Measurements from ENCODE around the gene CIC.

Gene CIC

DNA sequence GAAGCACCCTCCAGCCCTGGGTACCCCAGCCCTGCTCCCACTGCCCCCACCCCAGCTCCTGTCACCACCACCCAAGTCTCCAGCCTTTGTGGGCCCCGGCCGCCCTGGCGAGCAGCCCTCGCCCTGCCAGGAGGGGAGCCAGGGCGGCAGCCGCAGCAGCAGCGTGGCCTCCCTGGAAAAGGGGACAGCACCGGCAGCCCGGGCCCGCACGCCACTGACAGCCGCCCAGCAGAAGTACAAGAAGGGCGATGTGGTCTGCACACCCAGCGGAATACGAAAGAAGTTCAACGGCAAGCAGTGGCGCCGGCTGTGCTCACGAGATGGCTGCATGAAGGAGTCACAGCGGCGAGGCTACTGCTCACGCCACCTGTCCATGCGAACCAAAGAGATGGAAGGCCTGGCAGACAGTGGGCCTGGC lies 3.9 kb downstream of the CIC start:
- Histone ChIP-seq H3K9me3 (ENCODE audit: insufficient read depth, low read length) (no peaks in the 10 kb centered on the region), H3K4me3 (ENCODE audit: low read length) (no peak overlapping the region), H2AFZ (ENCODE audit: low read depth, low read length) (no peak overlapping the region), H4K20me1 (ENCODE audit: insufficient read depth, low read length) (no peaks in the 10 kb centered on the region), H3K9ac (ENCODE audit: low read length) (no peak overlapping the region), H3K27ac (ENCODE audit: low read length) (no peak overlapping the region), H3K36me3 (replicated peaks; ENCODE audit: low read depth, low read length) (peaks cover 17% of the 10 kb centered on the region), H3K4me2 (ENCODE audit: low read length) (no peak overlapping the region), H3K27me3 (ENCODE audit: low read depth, low read length) (no peaks in the 10 kb centered on the region), H3K79me2 (ENCODE audit: low read length) (peaks cover 27% of the 10 kb centered on the region), H3K4me1 (ENCODE audit: low read length) (peaks cover 28% of the 10 kb centered on the region)
- TF ChIP-seq, protein P1, sequence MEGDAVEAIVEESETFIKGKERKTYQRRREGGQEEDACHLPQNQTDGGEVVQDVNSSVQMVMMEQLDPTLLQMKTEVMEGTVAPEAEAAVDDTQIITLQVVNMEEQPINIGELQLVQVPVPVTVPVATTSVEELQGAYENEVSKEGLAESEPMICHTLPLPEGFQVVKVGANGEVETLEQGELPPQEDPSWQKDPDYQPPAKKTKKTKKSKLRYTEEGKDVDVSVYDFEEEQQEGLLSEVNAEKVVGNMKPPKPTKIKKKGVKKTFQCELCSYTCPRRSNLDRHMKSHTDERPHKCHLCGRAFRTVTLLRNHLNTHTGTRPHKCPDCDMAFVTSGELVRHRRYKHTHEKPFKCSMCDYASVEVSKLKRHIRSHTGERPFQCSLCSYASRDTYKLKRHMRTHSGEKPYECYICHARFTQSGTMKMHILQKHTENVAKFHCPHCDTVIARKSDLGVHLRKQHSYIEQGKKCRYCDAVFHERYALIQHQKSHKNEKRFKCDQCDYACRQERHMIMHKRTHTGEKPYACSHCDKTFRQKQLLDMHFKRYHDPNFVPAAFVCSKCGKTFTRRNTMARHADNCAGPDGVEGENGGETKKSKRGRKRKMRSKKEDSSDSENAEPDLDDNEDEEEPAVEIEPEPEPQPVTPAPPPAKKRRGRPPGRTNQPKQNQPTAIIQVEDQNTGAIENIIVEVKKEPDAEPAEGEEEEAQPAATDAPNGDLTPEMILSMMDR (IDR thresholded peaks at IDR 0.05; ENCODE audit: low read depth, low read length) = no peak
- no peak for TF ChIP-seq EZH2phosphoT487 (IDR thresholded peaks at IDR 0.05; ENCODE audit: low read depth)

DNA sequence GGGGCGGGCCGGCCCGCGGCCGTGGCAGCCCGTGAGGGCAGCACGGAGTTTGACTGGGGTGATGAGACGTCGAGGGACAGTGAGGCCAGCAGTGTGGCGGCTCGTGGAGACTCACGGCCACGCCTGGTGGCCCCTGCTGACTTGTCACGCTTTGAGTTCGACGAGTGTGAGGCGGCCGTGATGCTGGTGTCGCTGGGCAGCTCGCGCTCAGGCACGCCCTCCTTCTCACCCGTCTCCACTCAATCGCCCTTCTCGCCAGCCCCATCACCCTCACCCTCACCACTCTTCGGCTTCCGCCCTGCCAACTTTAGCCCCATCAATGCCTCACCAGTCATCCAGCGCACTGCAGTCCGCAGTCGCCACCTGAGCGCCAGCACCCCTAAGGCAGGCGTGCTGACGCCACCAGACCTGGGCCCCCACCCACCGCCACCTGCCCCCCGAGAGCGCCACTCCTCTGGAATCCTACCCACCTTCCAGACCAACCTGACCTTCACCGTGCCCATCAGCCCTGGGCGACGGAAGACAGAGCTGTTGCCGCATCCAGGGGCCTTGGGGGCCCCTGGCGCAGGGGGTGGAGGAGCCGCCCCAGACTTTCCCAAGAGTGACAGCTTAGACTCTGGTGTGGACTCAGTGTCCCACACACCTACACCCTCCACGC lies 4.5 kb downstream of the CIC start:
- H3K4me2 ChIP-seq (ENCODE audit: low read length) = no peak overlapping the region
- peaks cover 28% of the 10 kb centered on the region for H3K4me1 ChIP-seq (ENCODE audit: low read length)
- no peak overlapping the region for H3K4me3 ChIP-seq (ENCODE audit: low read length)
- H4K20me1 ChIP-seq (ENCODE audit: insufficient read depth, low read length) = no peaks in the 10 kb centered on the region
- H3K9me3 ChIP-seq (ENCODE audit: insufficient read depth, low read length) = no peaks in the 10 kb centered on the region
- peaks cover 17% of the 10 kb centered on the region for H3K36me3 ChIP-seq (replicated peaks; ENCODE audit: low read depth, low read length)
- H3K9ac ChIP-seq (ENCODE audit: low read length) = no peak overlapping the region
- H3K27me3 ChIP-seq (ENCODE audit: low read depth, low read length) = no peaks in the 10 kb centered on the region
- TF ChIP-seq, protein P1 (IDR thresholded peaks at IDR 0.05; ENCODE audit: low read depth, low read length) = no peak
- no peak for TF ChIP-seq EZH2phosphoT487 (IDR thresholded peaks at IDR 0.05; ENCODE audit: low read depth)
- H2AFZ ChIP-seq (ENCODE audit: low read depth, low read length) = no peak overlapping the region
- H3K79me2 ChIP-seq (ENCODE audit: low read length) = peaks cover 27% of the 10 kb centered on the region
- H3K27ac ChIP-seq (ENCODE audit: low read length) = no peak overlapping the region

DNA sequence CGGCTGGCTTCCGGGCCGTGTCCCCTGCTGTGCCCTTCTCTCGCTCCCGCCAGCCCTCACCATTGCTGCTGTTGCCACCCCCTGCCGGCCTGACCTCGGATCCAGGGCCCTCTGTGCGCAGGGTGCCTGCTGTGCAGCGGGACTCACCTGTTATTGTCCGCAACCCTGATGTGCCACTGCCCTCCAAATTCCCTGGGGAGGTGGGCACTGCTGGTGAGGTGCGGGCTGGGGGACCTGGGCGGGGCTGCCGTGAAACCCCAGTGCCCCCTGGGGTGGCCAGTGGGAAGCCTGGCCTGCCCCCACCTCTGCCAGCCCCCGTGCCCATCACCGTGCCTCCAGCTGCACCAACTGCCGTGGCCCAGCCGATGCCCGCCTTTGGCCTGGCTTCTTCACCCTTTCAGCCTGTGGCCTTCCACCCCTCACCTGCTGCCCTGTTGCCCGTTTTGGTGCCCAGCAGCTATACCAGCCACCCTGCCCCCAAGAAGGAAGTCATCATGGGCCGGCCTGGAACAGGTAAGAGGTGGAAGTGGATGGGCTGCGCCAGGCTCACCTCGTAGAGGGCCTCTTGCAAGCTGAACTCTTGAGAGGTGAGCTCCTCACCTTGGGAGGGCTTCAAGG lies 5.1 kb downstream of the CIC start:
- H3K36me3 ChIP-seq (replicated peaks; ENCODE audit: low read depth, low read length) = peaks cover 17% of the 10 kb centered on the region
- peaks cover 31% of the 10 kb centered on the region for H3K79me2 ChIP-seq (ENCODE audit: low read length)
- H3K9me3 ChIP-seq (ENCODE audit: insufficient read depth, low read length) = no peaks in the 10 kb centered on the region

DNA sequence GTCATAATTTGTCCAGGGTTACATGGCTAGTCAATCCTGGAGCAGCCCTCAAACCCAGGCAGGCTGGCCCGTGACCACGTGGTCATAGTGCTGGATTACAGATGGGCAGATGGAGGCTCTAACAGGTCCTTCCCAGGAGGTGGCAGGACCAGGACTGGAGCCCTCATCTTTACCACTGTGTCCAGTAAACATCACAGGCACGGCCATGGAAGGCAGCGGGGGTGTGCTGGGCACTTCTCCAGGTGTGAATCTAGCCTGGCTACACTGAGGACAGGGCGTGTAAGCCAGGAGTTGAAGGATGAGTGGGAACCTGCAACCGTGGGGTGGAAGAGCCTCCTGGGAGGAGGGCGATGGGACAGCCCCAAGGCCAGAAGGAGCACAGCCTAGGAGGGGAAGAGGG lies 6.1 kb downstream of the CIC start:
- peaks cover 23% of the 10 kb centered on the region for H3K79me2 ChIP-seq (ENCODE audit: low read length)
- peaks cover 35% of the 10 kb centered on the region for H3K4me1 ChIP-seq (ENCODE audit: low read length)
- H2AFZ ChIP-seq (ENCODE audit: low read depth, low read length) = no peak overlapping the region
- no peak overlapping the region for H3K27ac ChIP-seq (ENCODE audit: low read length)
- H3K9ac ChIP-seq (ENCODE audit: low read length) = no peak overlapping the region
- no peaks in the 10 kb centered on the region for H4K20me1 ChIP-seq (ENCODE audit: insufficient read depth, low read length)
- H3K4me3 ChIP-seq (ENCODE audit: low read length) = no peak overlapping the region
- no peak for TF ChIP-seq EZH2phosphoT487 (IDR thresholded peaks at IDR 0.05; ENCODE audit: low read depth)
- TF ChIP-seq, protein P1 (IDR thresholded peaks at IDR 0.05; ENCODE audit: low read depth, low read length) = no peak
- no peak overlapping the region for H3K4me2 ChIP-seq (ENCODE audit: low read length)
- no peaks in the 10 kb centered on the region for H3K9me3 ChIP-seq (ENCODE audit: insufficient read depth, low read length)
- H3K36me3 ChIP-seq (replicated peaks; ENCODE audit: low read depth, low read length) = peaks cover 17% of the 10 kb centered on the region
- no peaks in the 10 kb centered on the region for H3K27me3 ChIP-seq (ENCODE audit: low read depth, low read length)

More for the DNA sequence above, 5.1 kb downstream of the CIC start:
- Histone ChIP-seq H3K27ac (ENCODE audit: low read length) (no peak overlapping the region), H3K27me3 (ENCODE audit: low read depth, low read length) (no peaks in the 10 kb centered on the region), H3K4me3 (ENCODE audit: low read length) (no peak overlapping the region), H3K9ac (ENCODE audit: low read length) (no peak overlapping the region), H2AFZ (ENCODE audit: low read depth, low read length) (no peak overlapping the region), H3K4me1 (ENCODE audit: low read length) (peaks cover 32% of the 10 kb centered on the region), H3K4me2 (ENCODE audit: low read length) (no peak overlapping the region), H4K20me1 (ENCODE audit: insufficient read depth, low read length) (no peaks in the 10 kb centered on the region)
- TF ChIP-seq, protein P1 (IDR thresholded peaks at IDR 0.05; ENCODE audit: low read depth, low read length) = no peak
- no peak for TF ChIP-seq EZH2phosphoT487 (IDR thresholded peaks at IDR 0.05; ENCODE audit: low read depth)

Data from OCI-LY3 (cell line).